ENCODE measurements around the gene MCOLN2. TPM values are rescaled to one million over a fixed set of nuclear protein-coding genes. Genes with fewer than 3 reads are reported as not detected.

MCOLN2 gene
- total and polyA plus RNA-seq, 2 of the 4 experiments (the other 2 are of a cell fraction) = 0.43 to 0.54 TPM

DNA sequence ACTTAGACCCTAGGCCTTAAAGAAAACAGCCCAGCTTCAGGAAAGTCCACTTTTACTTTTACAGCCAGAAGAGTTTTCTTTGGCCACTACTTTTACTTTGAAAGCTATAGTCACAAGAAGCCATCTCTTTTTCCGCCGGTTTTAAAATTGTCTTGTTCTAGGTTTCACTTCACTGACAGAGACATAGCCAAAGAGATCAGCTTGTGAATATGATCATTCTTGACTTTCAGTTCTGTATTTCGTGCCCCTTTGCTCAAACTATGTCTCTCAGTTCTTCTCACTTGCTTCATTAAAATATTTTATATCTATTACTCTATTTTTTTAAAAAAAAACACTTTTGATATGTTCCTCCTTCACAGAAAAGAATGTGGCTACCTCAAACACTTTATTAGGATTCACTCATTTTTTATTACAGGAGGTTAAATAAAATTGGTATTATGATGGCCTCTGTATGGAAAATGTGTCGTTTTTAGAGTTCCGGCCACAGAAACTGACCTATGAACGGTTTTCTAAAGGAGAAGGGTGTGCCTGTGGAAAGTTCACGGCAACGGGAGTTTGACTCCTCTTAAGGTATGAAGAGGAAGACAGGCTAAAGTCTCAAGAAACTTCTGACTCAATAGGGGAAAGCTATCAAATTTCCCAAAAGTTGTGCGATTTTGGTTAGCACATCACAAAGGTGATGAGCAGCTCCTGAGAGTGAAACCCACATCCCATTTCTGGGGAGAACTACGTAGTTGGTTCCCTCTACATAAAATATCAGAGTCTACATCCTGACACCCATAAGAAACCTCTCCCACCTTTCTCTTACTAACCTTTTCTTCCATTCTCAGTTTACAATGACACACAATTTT is 1.2 kb downstream of the MCOLN2 start:
- intact Hi-C loops (cut with micrococcal nuclease) = no loop called here
- POLR2A ChIA-PET (ENCODE audit: unreplicated experiment) = no interaction called here

More for the DNA sequence above, 1.2 kb downstream of the MCOLN2 start:
- no peak overlapping the region for H3K27ac ChIP-seq (ENCODE audit: insufficient read depth, low read length)
- no peak overlapping the region for H3K56ac ChIP-seq (ENCODE audit: extremely low read depth, insufficient read depth, low read length)
- dilution Hi-C loops (cut with HindIII; ENCODE audit: low sequenced_read_pairs, unreplicated experiment) = no loop called here
- H3K4me2 ChIP-seq (ENCODE audit: low read depth, low read length) = no peak overlapping the region
- WGBS, 2 experiments (ENCODE audit: extremely low coverage in 2 of 2, insufficient read length in 1 of 2) = 100% methylated on average over 1 of the region's 10 CpGs; no CpG with 5 or more reads in 1 of the 2 experiments
- peaks cover 1% of the 10 kb centered on the region; the same call in 1 of the 2 replicates for H3K9me3 ChIP-seq (ENCODE audit: control insufficient read depth, insufficient read depth, low read length)
- H2BK120ac ChIP-seq (ENCODE audit: low read depth, low read length) = no peak overlapping the region
- H3K79me1 ChIP-seq (ENCODE audit: low read depth in 1 of 2, low read length in 2 of 2) = no peaks in the 10 kb centered on the region
- peaks cover 49% of the 10 kb centered on the region for H3K27me3 ChIP-seq (ENCODE audit: control insufficient read depth, insufficient read depth, low read length)
- H2BK15ac ChIP-seq (ENCODE audit: low read depth, low read length) = no peak overlapping the region
- H2AK5ac ChIP-seq (ENCODE audit: low read depth, low read length) = no peak overlapping the region
- H2AK9ac ChIP-seq (replicated peaks; ENCODE audit: low read depth, low read length, poor library complexity) = no peak overlapping the region
- CTCF ChIA-PET = no interaction called here
- no peak overlapping the region for H4K5ac ChIP-seq (ENCODE audit: low read depth, low read length)
- DNase-seq = no peak
- H3K23ac ChIP-seq (ENCODE audit: low read depth, low read length) = no peak overlapping the region
- peaks cover 2% of the 10 kb centered on the region; the same call in 1 of the 2 replicates for H3K4me1 ChIP-seq (ENCODE audit: control insufficient read depth, insufficient read depth, low read length)
- no peaks in the 10 kb centered on the region for H4K20me1 ChIP-seq (ENCODE audit: insufficient read depth, low read length)
- H3K9ac ChIP-seq (ENCODE audit: low read depth, low read length) = no peak overlapping the region
- no peak overlapping the region for H3K14ac ChIP-seq (replicated peaks; ENCODE audit: low read depth, low read length)
- ATAC-seq (ENCODE audit: low read depth) = no peak
- no peak overlapping the region for H2AFZ ChIP-seq (replicated peaks; ENCODE audit: low read length, poor library complexity)
- H3K4me3 ChIP-seq (ENCODE audit: insufficient read depth, low read depth, low read length) = no peak overlapping the region
- no peaks in the 10 kb centered on the region for H3K9me1 ChIP-seq (ENCODE audit: insufficient read depth, low read length)
- H2BK20ac ChIP-seq (ENCODE audit: low read depth, low read length) = no peak overlapping the region
- in situ Hi-C loops (cut with MboI; ENCODE audit: low sequenced_read_pairs) = no loop called here
- no peak overlapping the region for H3K18ac ChIP-seq (ENCODE audit: low read depth, low read length)
- H4K91ac ChIP-seq (ENCODE audit: insufficient read depth, low read depth, low read length) = no peak overlapping the region
- no peak overlapping the region for H2BK5ac ChIP-seq (ENCODE audit: low read depth, low read length, poor library complexity, severe bottlenecking)
- no peak overlapping the region for H3K4ac ChIP-seq (ENCODE audit: low read depth, low read length)
- no peak overlapping the region for H4K8ac ChIP-seq (ENCODE audit: low read depth in 2 of 2, low read length in 2 of 2)
- no TSS peak for BruUV-seq (replicated peaks)
- H3K36me3 ChIP-seq (ENCODE audit: control insufficient read depth, insufficient read depth, low read length) = no peaks in the 10 kb centered on the region
- TF ChIP-seq NFE2L2 (IDR thresholded peaks at IDR 0.05; ENCODE audit: low read depth, low read length) = no peak
- no peak for TF ChIP-seq FOS (IDR thresholded peaks at IDR 0.05; ENCODE audit: low read depth, low read length)
- TF ChIP-seq SMC3 (IDR thresholded peaks at IDR 0.05; ENCODE audit: low read depth, low read length) = no peak
- TF ChIP-seq, protein P1, sequence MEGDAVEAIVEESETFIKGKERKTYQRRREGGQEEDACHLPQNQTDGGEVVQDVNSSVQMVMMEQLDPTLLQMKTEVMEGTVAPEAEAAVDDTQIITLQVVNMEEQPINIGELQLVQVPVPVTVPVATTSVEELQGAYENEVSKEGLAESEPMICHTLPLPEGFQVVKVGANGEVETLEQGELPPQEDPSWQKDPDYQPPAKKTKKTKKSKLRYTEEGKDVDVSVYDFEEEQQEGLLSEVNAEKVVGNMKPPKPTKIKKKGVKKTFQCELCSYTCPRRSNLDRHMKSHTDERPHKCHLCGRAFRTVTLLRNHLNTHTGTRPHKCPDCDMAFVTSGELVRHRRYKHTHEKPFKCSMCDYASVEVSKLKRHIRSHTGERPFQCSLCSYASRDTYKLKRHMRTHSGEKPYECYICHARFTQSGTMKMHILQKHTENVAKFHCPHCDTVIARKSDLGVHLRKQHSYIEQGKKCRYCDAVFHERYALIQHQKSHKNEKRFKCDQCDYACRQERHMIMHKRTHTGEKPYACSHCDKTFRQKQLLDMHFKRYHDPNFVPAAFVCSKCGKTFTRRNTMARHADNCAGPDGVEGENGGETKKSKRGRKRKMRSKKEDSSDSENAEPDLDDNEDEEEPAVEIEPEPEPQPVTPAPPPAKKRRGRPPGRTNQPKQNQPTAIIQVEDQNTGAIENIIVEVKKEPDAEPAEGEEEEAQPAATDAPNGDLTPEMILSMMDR (conservative IDR thresholded peaks at IDR 0.05; ENCODE audit: low read depth, low read length) = no peak
- TF ChIP-seq BHLHE40 (IDR thresholded peaks at IDR 0.05; ENCODE audit: low read depth, low read length) = no peak
- TF ChIP-seq RFX5 (IDR thresholded peaks at IDR 0.05; ENCODE audit: low read depth, low read length) = no peak
- TF ChIP-seq MAZ (IDR thresholded peaks at IDR 0.05; ENCODE audit: borderline replicate concordance, low read depth, low read length) = no peak
- TF ChIP-seq RCOR1 (IDR thresholded peaks at IDR 0.05; ENCODE audit: insufficient replicate concordance, low read length) = no peak
- TF ChIP-seq CHD1 (IDR thresholded peaks at IDR 0.05; ENCODE audit: low read depth, low read length) = no peak
- TF ChIP-seq POLR2A (IDR thresholded peaks at IDR 0.05; ENCODE audit: low read depth, low read length) = no peak
- TF ChIP-seq, protein P2, sequence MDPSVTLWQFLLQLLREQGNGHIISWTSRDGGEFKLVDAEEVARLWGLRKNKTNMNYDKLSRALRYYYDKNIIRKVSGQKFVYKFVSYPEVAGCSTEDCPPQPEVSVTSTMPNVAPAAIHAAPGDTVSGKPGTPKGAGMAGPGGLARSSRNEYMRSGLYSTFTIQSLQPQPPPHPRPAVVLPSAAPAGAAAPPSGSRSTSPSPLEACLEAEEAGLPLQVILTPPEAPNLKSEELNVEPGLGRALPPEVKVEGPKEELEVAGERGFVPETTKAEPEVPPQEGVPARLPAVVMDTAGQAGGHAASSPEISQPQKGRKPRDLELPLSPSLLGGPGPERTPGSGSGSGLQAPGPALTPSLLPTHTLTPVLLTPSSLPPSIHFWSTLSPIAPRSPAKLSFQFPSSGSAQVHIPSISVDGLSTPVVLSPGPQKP (IDR thresholded peaks at IDR 0.05; ENCODE audit: borderline replicate concordance, low read depth, low read length) = no peak
- TF ChIP-seq MXI1 (IDR thresholded peaks at IDR 0.05; ENCODE audit: borderline replicate concordance, low read depth, low read length) = no peak
- TF ChIP-seq RAD21 (IDR thresholded peaks at IDR 0.05; ENCODE audit: low read length) = no peak
- no peak for TF ChIP-seq USF2 (IDR thresholded peaks at IDR 0.05; ENCODE audit: low read depth, low read length)

Measured in IMR-90 (cell line).